HG02623 (cell line): Measurements from ENCODE around the gene MLLT1.

ENCODE experiments used
- ATAC-seq: cut with Tn5 transposase; IDR thresholded peaks from one replicate; pipeline ENCODE4 v1.9.1; 2021; ENCODE audit warnings: moderate library complexity; ENCODE audit not compliant: unreplicated experiment

Gene MLLT1

DNA sequence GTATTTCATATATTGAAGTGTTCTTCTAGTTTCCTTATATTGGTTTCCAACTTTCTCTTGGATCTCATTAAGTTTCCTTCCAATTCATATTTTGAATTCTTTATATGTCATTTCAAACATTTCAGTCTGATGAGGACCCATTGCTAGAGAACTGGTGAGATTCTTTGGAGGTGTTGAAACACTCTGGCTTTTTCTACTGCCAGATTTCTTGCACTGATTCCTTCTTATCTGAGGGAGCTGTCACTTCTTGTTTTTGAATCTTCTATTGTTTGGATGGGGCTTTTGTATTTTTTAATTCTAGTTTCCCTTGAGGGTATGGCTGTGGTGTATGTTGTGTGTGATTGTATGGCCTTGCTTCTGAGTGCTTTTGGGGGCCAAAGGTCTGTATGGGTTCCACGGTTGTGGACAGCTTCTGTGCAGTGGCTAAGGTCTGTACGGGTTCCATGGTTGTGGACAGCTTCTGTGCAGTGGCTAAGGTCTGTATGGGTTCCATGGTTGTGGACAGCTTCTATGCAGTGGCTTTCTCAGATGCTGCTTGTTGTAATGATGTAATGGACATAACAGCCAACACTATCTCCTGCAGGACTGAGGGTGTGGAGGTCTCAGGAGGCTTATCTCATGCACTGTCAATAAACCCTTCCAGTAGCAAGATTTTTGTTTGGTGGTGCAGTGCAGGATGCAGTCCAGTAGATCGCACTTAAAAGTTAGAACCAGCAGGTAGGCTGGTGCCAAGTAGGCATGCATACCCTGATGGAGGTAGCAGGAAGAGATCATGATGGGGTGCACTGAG, 107.5 kb downstream of the MLLT1 start:
- ATAC-seq: no peak

GRCh38 chr19:6167115-6167514, 112.7 kb downstream of the MLLT1 start:
- no peak for ATAC-seq

- no peak for ATAC-seq
Observed at GRCh38 chr19:6164906-6165531, 114.8 kb downstream of the MLLT1 start.

DNA sequence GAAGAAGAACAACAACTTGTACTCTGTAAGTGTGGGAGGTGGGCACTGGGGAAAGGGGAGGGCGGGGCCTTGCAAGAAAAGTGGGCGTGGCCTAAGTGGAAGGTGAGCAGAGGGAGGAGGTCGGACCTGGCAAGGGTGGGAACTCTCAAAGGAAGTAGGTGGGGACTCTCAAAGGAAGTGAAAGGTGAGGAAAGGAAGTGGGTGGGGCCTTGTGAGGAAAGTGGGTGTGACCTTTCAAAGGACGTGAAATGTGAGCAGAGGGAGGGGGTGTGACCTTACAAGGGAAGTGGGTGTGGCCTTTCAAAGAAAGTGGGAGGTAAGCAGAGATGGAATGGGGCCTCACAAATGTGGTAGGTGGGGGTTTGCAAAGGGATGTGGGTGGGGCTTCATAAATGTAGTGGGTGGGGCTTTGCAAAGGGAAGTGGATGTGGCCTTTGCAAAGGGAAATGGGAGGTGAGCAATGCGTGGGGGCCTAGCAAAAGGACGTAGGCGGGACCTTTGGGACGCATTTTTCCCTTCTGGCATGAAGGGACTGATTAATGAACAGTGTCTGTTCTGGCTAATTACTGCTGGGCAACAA, 118.4 kb downstream of the MLLT1 start:
- ATAC-seq: no peak
